ENCODE data around the gene PLXNA1. TPM values are rescaled to one million over a fixed set of nuclear protein-coding genes. Genes with fewer than 3 reads are reported as not detected.

PLXNA1 gene
- total and polyA plus RNA-seq, 9 of the 15 experiments (the other 6 are each of a cell fraction or from before 2014, with no cell fraction given), result 0.23 to 59.9 (median 16.8) TPM

- no peak for TF ChIP-seq PCBP1 (IDR thresholded peaks at IDR 0.05; ENCODE audit: low read depth, low read length, poor library complexity, severe bottlenecking)
- TF ChIP-seq PML (IDR thresholded peaks at IDR 0.05; ENCODE audit: low read length), result no peak
- no peak for TF ChIP-seq ATF7 (IDR thresholded peaks at IDR 0.05)
- peak; percentile 66 for TF ChIP-seq RBFOX2 (IDR thresholded peaks at IDR 0.05; ENCODE audit: low read depth, low read length)
- TF ChIP-seq HMGN3 (IDR thresholded peaks at IDR 0.05; ENCODE audit: borderline replicate concordance, extremely low read depth, insufficient read length, low read depth, low read length), result peak; percentile 22
- no peak for TF ChIP-seq DDX20 (tag; IDR thresholded peaks at IDR 0.05; ENCODE audit: low read depth)
- TF ChIP-seq ZKSCAN1 (IDR thresholded peaks at IDR 0.05; ENCODE audit: low read depth, low read length), result 0 out of 2 replicates have a peak, but pooled peaks have one; percentile 48
- TF ChIP-seq ARID4B (CRISPR knock-in tag; IDR thresholded peaks at IDR 0.05), result no peak
- 0 out of 6 replicates have a peak, but pooled peaks of 1 of the 3 experiments have one; percentile 9 for TF ChIP-seq CTCF (IDR thresholded peaks at IDR 0.05 in 2 of 3, conservative IDR thresholded peaks at IDR 0.05 in 1 of 3; ENCODE audit: insufficient read depth in 2 of 3, low read depth in 1 of 3, low read length in 3 of 3)
- no peak for TF ChIP-seq MBD2 (IDR thresholded peaks at IDR 0.05; ENCODE audit: borderline replicate concordance, low read depth)
Measured at GRCh38 chr3:126984391-126985131, 1.6 kb downstream of the PLXNA1 start (continued).

Measured in K562 (cell line).